Fibroblast of the aortic adventitia (primary cell): ENCODE results near the gene MAP7D2. TPM values are rescaled to one million over a fixed set of nuclear protein-coding genes. Genes with fewer than 3 reads are reported as not detected.

ENCODE experiments used
- DNase-seq: peaks from one replicate; pipeline ENCODE4 v3.0.0-alpha.2; 2010; ENCODE audit warnings: low read depth
- H3K4me3 ChIP-seq: 2 replicates; pipeline ENCODE4 v1.5.1; 2011; ENCODE audit warnings: low read depth, mild to moderate bottlenecking, control low read depth, low read length, moderate library complexity
- CTCF ChIP-seq: IDR thresholded peaks from 2 replicates; pipeline ENCODE4 v1.5.1; 2011; ENCODE audit warnings: mild to moderate bottlenecking, low read length, control low read depth, inconsistent platforms; ENCODE audit not compliant: insufficient read depth
- total RNA-seq: library from RNA; depleted of rRNA; stranded (reverse); fragments of >200 nt; gene quantifications from 2 replicates; pipeline ENCODE4 v1.2.3, GENCODE V29; 2012; ENCODE audit warnings: low replicate concordance

The MAP7D2 gene
- total RNA-seq, 1 donor = 0.18 TPM

DNA sequence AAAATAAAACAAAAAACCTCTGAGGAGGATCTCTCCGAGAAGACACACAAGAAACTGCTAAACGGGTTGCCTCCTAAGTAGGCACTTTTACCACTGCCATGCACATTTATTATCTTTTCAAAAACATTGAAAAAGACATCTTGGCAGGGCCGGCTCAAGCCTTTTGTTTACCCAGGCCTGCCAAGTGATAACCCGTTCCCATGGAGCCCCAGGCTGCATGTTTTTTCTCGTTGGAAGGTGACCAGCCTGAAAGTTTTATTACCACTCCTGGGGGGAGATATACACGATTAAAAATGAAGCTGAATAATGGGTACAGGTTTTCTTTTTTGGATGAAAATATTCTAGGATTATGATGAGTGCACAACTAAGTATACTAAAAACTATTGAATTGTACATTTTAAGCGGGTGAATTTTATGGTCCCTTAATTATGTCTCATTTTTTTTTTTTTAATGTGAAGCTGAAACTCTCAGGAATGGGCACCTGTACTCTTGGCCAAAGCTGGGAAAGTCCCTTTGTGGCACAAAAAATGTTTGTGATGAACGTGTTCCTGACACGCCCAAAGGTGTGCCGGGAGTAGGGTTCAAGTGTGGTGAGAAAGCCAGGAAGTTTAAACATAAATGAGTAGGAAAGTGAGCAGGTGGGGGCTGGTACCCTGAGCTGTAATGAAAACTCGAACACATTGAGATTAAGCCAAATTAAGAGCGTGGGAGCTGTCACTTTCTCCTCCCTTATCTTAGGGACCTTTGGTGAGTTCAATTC, 1.5 kb upstream of the MAP7D2 start:
- TF ChIP-seq CTCF = no peak
- no peak for DNase-seq
- no peak overlapping the region for H3K4me3 ChIP-seq

GRCh38 chrX:20116087-20116576, 575 bp downstream of the MAP7D2 start:
- no peak for DNase-seq
- peak overlapping the region; percentile 33 for H3K4me3 ChIP-seq
- TF ChIP-seq CTCF = no peak

DNA sequence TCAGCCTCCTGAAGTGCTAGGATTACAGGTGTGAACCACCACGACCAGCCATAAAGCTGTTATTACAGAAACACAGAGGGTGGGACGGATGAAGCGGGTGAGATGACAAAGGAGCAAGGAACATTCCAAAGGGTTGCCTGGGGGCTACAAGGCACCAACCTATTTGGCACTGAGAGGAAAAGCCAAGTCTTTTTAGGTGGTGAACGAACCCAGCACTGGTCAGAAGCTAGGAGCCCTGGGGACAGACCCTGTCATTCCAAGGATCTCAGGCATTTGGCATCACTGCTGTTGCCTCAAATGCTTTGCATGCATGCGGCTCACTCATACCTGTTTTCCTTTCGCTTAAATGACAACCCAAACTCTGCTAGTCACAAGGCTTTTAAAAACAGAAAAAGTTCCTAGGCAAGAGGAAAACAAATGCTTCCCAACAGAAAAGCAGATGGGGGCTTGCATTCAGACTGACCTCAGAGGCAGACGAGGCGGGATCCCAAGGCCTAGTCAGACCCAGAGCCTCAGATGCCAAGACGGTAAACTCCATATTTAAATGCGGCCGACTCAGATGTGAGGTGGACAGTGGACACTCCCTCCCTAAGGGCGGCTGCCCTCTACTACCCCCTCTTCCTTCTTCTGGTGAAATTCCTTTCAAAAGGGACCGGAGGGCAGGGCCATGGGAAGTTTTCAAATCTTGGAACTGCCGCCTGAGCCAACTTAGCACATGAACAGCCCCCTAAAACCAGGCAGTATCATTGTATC, 4.5 kb downstream of the MAP7D2 start:
- no peak for TF ChIP-seq CTCF
- H3K4me3 ChIP-seq = no peak overlapping the region
- DNase-seq = no peak

DNA sequence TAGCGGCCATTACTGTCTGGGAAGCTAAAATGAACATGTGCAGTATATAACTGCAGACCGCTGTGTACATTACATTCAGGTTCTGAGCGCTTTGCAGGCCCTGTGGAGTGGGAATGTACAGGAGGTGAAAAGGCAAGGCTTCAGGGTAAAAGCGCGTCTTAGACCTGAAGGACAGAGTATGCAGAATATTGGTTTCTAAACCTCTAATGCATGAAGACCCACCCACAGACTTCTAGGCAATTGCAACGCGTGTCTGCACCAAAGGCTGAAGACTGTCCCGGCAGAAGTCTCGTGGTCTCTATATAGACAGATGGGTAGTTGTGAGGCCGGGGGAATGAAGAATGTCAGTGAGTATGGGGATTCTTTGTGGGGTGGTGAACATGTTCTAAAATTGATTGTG, 5.4 kb downstream of the MAP7D2 start:
- no peak overlapping the region for H3K4me3 ChIP-seq
- DNase-seq = no peak
- no peak for TF ChIP-seq CTCF

- no peak for TF ChIP-seq CTCF
- DNase-seq = no peak
- no peak overlapping the region for H3K4me3 ChIP-seq
These were observed 14.6 kb downstream of the MAP7D2 start for GRCh38 chrX:20101934-20102581.

- no peak for DNase-seq
- TF ChIP-seq CTCF = no peak
- no peak overlapping the region for H3K4me3 ChIP-seq
These were observed 25.2 kb downstream of the MAP7D2 start for GRCh38 chrX:20091499-20091898.
